Esophagus squamous epithelium (tissue), 5 donors: Measurements from ENCODE around the gene SCAMP3. TPM values are rescaled to one million over a fixed set of nuclear protein-coding genes. Genes with fewer than 3 reads are reported as not detected.

Source experiments
- DNase-seq: peaks from one replicate; lab custom pipeline; 2025; lab: John Stamatoyannopoulos, UW
- H3K27ac ChIP-seq, 4 donors: fragments of 200-600 bp; sonication (generic); one replicate each; pipeline ENCODE4 v1.5.1; 2016 to 2019; ENCODE audit warnings: mild to moderate bottlenecking in 1 of 4
- H3K27me3 ChIP-seq, 4 donors: fragments of 200-600 bp; sonication (generic); 1 replicate in 3 of 4; 2 replicates in 1 of 4; pipeline versions ENCODE4 v1.5.1 to v1.6.0; 2017 to 2021; ENCODE audit warnings: antibody characterized with exemption in 1 of 4
- H3K36me3 ChIP-seq, 3 donors: fragments of 200-600 bp; sonication (generic); one replicate each; pipeline ENCODE4 v1.5.1; 2016 to 2019
- H3K4me1 ChIP-seq, 3 donors: fragments of 200-600 bp; sonication (generic); one replicate each; pipeline ENCODE4 v1.5.1; 2017 to 2019
- H3K4me3 ChIP-seq, 4 donors: fragments of 200-600 bp; sonication (generic); 1 replicate in 3 of 4; 2 replicates in 1 of 4; pipeline ENCODE4 v1.5.1; 2016 to 2019; ENCODE audit warnings: mild to moderate bottlenecking in 2 of 4, moderate library complexity in 1 of 4
- H3K9me3 ChIP-seq, 3 donors: fragments of 200-600 bp; sonication (generic); one replicate each; pipeline ENCODE4 v1.5.1; 2016 to 2019
- CTCF ChIP-seq, 6 experiments: fragments of 450-650 bp in 4 of 6; fragments of 200-600 bp in 2 of 6; sonication (generic) in 2 of 6; IDR thresholded peaks; one replicate each; pipeline ENCODE4 v1.5.1; 2016 to 2019; ENCODE audit warnings: antibody characterized with exemption in 6 of 6, mild to moderate bottlenecking in 4 of 6, moderate library complexity in 4 of 6
- POLR2A ChIP-seq, 4 donors: fragments of 450-650 bp; IDR thresholded peaks; one replicate each; pipeline ENCODE4 v1.6.1; 2017; ENCODE audit warnings: antibody characterized with exemption in 4 of 4, mild to moderate bottlenecking in 4 of 4, moderate library complexity in 3 of 4
- WGBS, 2 donors: methylation state at CpG; one replicate each; pipeline ENCODE4 v1.1.5; 2018; 5-methylcytosine and 5-hydroxymethylcytosine counted together
- intact Hi-C: fragments of 100-400 bp; cut with DNase I; formaldehyde crosslinking; loops from one replicate; pipeline ENCODE4 v1.15.0; 2022
- total RNA-seq, 4 donors: library from RNA; depleted of rRNA; stranded (reverse); fragments of >200 nt; gene quantifications; one replicate each; pipeline ENCODE4 v1.1.0, GENCODE V29; 2016
- donor health status: DM: yes; HTN: yes; CAD: no.

Gene SCAMP3
- total RNA-seq, result 10 to 100 TPM; 56.8 to 72.2 (median 60.1) TPM

GRCh38 chr1:155261852-155262673 is at the start of gene SCAMP3:
SCAMP3 (minus strand) TSS chr1:155262360; CDS start chr1:155262151, 209 bp downstream.
- peak; percentile 77 for DNase-seq
- Histone ChIP-seq H3K4me3 (peak within 1 kb of the TSS; percentile 58 to 88 (median 86)), H3K36me3 (peaks cover 14 to 80% (median 48%) of the 10 kb centered on the region in 3 donors), H3K4me1 (peaks cover 15 to 28% (median 15%) of the 10 kb centered on the region in 3 donors), H3K27ac (peak within 1 kb of the TSS; percentile 80 to 90 (median 86)), H3K27me3 (no peaks in the 10 kb centered on the region), H3K9me3 (no peaks in the 10 kb centered on the region)
- 0 to 1% methylated on average over 15 to 24 of the region's 47 CpGs for WGBS, 2 donors
- intact Hi-C loops, result loop anchor here (10.0 kb wide), 1 partner anchor 243 kb away; no protein-coding TSS in a partner anchor
- TF ChIP-seq POLR2A (IDR thresholded peaks at IDR 0.05), result peak in 2 of 4 donors; percentile 58 to 65
- TF ChIP-seq CTCF (IDR thresholded peaks at IDR 0.05), result peak in 1 of 6 experiments; percentile 38

- WGBS, 2 donors, result 0% methylated on average over 5 to 7 of the region's 11 CpGs
- intact Hi-C loops, result no loop called here
- H3K27me3 ChIP-seq, result no peaks in the 10 kb centered on the region
- TF ChIP-seq POLR2A (IDR thresholded peaks at IDR 0.05), result no peak
- no peak for TF ChIP-seq CTCF (IDR thresholded peaks at IDR 0.05)
- DNase-seq, result no peak
- H3K27ac ChIP-seq, result peak overlapping the region; percentile 94 to 97 (median 94)
- H3K4me1 ChIP-seq, result peaks cover 8 to 34% (median 21%) of the 10 kb centered on the region in 3 donors
- peak overlapping the region; percentile 88 to 96 (median 94) for H3K4me3 ChIP-seq
- no peaks in the 10 kb centered on the region for H3K9me3 ChIP-seq
- H3K36me3 ChIP-seq, result peaks cover 0 to 43% (median 7%) of the 10 kb centered on the region in 3 donors
Measured at GRCh38 chr1:155309423-155310021, 47.4 kb upstream of the SCAMP3 start.

GRCh38 chr1:155308493-155309422 is 46.6 kb upstream of the SCAMP3 start, which contains the start of gene FDPS:
FDPS (plus strand) TSS chr1:155308866; CDS start chr1:155309790, 924 bp downstream.
- 0 to 1% methylated on average over 32 to 33 of the region's 51 CpGs for WGBS, 2 donors
- peak; percentile 94 for DNase-seq
- H3K4me3 ChIP-seq, result peak within 1 kb of the TSS; percentile 88 to 96 (median 94)
- H3K27ac ChIP-seq, result peak within 1 kb of the TSS; percentile 94 to 97 (median 94)
- peak in 3 of 4 donors; percentile 32 to 69 (median 63) for TF ChIP-seq POLR2A (IDR thresholded peaks at IDR 0.05)
- TF ChIP-seq CTCF (IDR thresholded peaks at IDR 0.05), result peak in 4 of 6 experiments; percentile 6 to 53 (median 34)
- H3K9me3 ChIP-seq, result no peaks in the 10 kb centered on the region
- peaks cover 8 to 34% (median 21%) of the 10 kb centered on the region in 3 donors for H3K4me1 ChIP-seq
- peaks cover 0 to 35% (median 5%) of the 10 kb centered on the region in 3 donors for H3K36me3 ChIP-seq
- H3K27me3 ChIP-seq, result no peaks in the 10 kb centered on the region
- intact Hi-C loops, result no loop called here

- 36 to 47% methylated on average over 5 of the region's 6 CpGs for WGBS, 2 donors
- H3K27me3 ChIP-seq, result no peaks in the 10 kb centered on the region
- TF ChIP-seq CTCF (IDR thresholded peaks at IDR 0.05) (peak in 2 of 6 experiments; percentile 21 to 25), POLR2A (IDR thresholded peaks at IDR 0.05) (no peak)
- intact Hi-C loops, result no loop called here
- DNase-seq, result no peak
- peak overlapping the region in 1 of 4 donors; percentile 97 for H3K27ac ChIP-seq
- peaks cover 0 to 21% (median 1%) of the 10 kb centered on the region in 3 donors for H3K36me3 ChIP-seq
- no peak overlapping the region for H3K4me3 ChIP-seq
- H3K4me1 ChIP-seq, result peaks cover 8 to 34% (median 21%) of the 10 kb centered on the region in 3 donors
- no peaks in the 10 kb centered on the region for H3K9me3 ChIP-seq
Measured at GRCh38 chr1:155307247-155307740, 45.1 kb upstream of the SCAMP3 start.
